Tibial nerve (tissue), 4 donors: ENCODE results near the gene ARHGEF19. TPM values are rescaled to one million over a fixed set of nuclear protein-coding genes. Genes with fewer than 3 reads are reported as not detected.
"Not testable (repeated sequence)": the region's sequence is repeated elsewhere in the genome, so short reads cannot be mapped to it uniquely, and the experiment has no call there.

Source experiments
- DNase-seq, 2 donors: peaks; one replicate each; pipeline ENCODE4 v3.0.0-alpha.2; 2019; ENCODE audit warnings: low spot score in 2 of 2
- H3K27ac ChIP-seq, 4 donors: fragments of 200-600 bp; sonication (generic) in 3 of 4; one replicate each; pipeline ENCODE4 v1.5.1; 2017 to 2019; ENCODE audit warnings: mild to moderate bottlenecking in 1 of 4
- H3K27me3 ChIP-seq, 2 donors: fragments of 200-600 bp; sonication (generic) in 1 of 2; one replicate each; pipeline versions ENCODE4 v1.5.1 to v1.6.0; 2017 to 2019
- H3K36me3 ChIP-seq, 3 donors: fragments of 200-600 bp; sonication (generic); one replicate each; pipeline ENCODE4 v1.5.1; 2018 to 2019
- H3K4me1 ChIP-seq, 4 donors: fragments of 200-600 bp; sonication (generic) in 3 of 4; one replicate each; pipeline ENCODE4 v1.5.1; 2017 to 2019
- H3K4me3 ChIP-seq, 4 donors: fragments of 200-600 bp; sonication (generic) in 3 of 4; one replicate each; pipeline ENCODE4 v1.5.1; 2017 to 2019; ENCODE audit warnings: mild to moderate bottlenecking in 1 of 4, moderate library complexity in 1 of 4
- H3K9me3 ChIP-seq, 4 donors: fragments of 200-600 bp; sonication (generic) in 3 of 4; one replicate each; pipeline ENCODE4 v1.5.1; 2017 to 2019
- EP300 ChIP-seq, 2 donors: sonication (generic); formaldehyde crosslinking; IDR thresholded peaks; one replicate each; pipeline ENCODE4 v1.6.1; 2017; ENCODE audit warnings: antibody characterized with exemption in 2 of 2, mild to moderate bottlenecking in 1 of 2
- POLR2A ChIP-seq, 2 donors: fragments of 450-650 bp; IDR thresholded peaks; one replicate each; pipeline ENCODE4 v1.6.1; 2017; ENCODE audit warnings: antibody characterized with exemption in 2 of 2, mild to moderate bottlenecking in 2 of 2, moderate library complexity in 2 of 2
- WGBS, 2 donors: methylation state at CpG; one replicate each; pipeline ENCODE4 v1.1.5; 2018; 5-methylcytosine and 5-hydroxymethylcytosine counted together
- total RNA-seq, 4 donors: library from RNA; depleted of rRNA; stranded (reverse); fragments of >200 nt; gene quantifications; one replicate each; pipeline ENCODE4 v1.1.0, GENCODE V29; 2016
- TF ChIP-seq, protein P1 (sequence below), 5 experiments: fragments of 200-600 bp in 3 of 5; fragments of 450-650 bp in 2 of 5; sonication (generic) in 3 of 5; IDR thresholded peaks; one replicate each; pipeline ENCODE4 v1.5.1; 2016 to 2019; ENCODE audit warnings: antibody characterized with exemption in 5 of 5, mild to moderate bottlenecking in 3 of 5, moderate library complexity in 2 of 5

The ARHGEF19 gene
- total RNA-seq, 4 donors from 2014 or later: 7.8 to 19.3 (median 11.1) TPM

GRCh38 chr1:16247441-16247840 is 35.0 kb upstream of the ARHGEF19 start:
- DNase-seq: no peak
- WGBS, 2 donors: 68 to 81% methylated on average over 2 of the region's 2 CpGs
- TF ChIP-seq, protein P1, sequence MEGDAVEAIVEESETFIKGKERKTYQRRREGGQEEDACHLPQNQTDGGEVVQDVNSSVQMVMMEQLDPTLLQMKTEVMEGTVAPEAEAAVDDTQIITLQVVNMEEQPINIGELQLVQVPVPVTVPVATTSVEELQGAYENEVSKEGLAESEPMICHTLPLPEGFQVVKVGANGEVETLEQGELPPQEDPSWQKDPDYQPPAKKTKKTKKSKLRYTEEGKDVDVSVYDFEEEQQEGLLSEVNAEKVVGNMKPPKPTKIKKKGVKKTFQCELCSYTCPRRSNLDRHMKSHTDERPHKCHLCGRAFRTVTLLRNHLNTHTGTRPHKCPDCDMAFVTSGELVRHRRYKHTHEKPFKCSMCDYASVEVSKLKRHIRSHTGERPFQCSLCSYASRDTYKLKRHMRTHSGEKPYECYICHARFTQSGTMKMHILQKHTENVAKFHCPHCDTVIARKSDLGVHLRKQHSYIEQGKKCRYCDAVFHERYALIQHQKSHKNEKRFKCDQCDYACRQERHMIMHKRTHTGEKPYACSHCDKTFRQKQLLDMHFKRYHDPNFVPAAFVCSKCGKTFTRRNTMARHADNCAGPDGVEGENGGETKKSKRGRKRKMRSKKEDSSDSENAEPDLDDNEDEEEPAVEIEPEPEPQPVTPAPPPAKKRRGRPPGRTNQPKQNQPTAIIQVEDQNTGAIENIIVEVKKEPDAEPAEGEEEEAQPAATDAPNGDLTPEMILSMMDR (IDR thresholded peaks at IDR 0.05): no peak
- TF ChIP-seq EP300 (IDR thresholded peaks at IDR 0.05) (no peak), POLR2A (IDR thresholded peaks at IDR 0.05) (no peak)
- peaks cover 0 to 74% (median 43%) of the 10 kb centered on the region in 4 donors for H3K4me1 ChIP-seq
- no peak overlapping the region for H3K4me3 ChIP-seq
- H3K36me3 ChIP-seq: peaks cover 0 to 36% (median 0%) of the 10 kb centered on the region in 3 donors
- no peaks in the 10 kb centered on the region for H3K27me3 ChIP-seq
- no peaks in the 10 kb centered on the region for H3K9me3 ChIP-seq
- H3K27ac ChIP-seq: peak overlapping the region; percentile 4 to 90 (median 65)

DNA sequence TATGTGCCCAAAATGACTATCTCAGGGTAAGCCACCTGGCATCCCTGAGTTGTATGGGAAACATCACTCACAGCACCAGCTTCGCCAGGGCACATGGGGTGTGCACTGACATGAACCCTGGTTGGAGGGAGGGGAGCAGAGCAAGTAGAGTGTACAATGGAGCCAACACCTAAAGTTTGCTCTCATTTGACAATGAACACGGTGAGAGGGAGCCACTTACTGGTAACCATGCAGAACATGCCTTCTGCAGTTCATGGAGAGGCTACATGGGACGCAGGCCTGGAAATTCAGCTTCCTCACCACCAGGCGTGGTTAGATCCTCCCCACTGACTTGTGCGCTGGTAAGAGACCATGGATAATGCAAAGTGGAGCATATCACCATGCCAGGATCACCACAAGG is 34.5 kb upstream of the ARHGEF19 start:
- no peak overlapping the region for H3K4me3 ChIP-seq
- H3K27me3 ChIP-seq: no peaks in the 10 kb centered on the region
- TF ChIP-seq EP300 (IDR thresholded peaks at IDR 0.05) (no peak), POLR2A (IDR thresholded peaks at IDR 0.05) (no peak)
- TF ChIP-seq, protein P1 (IDR thresholded peaks at IDR 0.05): no peak
- no peaks in the 10 kb centered on the region for H3K9me3 ChIP-seq
- WGBS, 2 donors: 71 to 86% methylated on average over 5 of the region's 5 CpGs
- DNase-seq: no peak
- peaks cover 0 to 69% (median 42%) of the 10 kb centered on the region in 4 donors for H3K4me1 ChIP-seq
- peaks cover 0 to 31% (median 0%) of the 10 kb centered on the region in 3 donors for H3K36me3 ChIP-seq
- peak overlapping the region in 2 of 4 donors; percentile 82 to 90 for H3K27ac ChIP-seq

GRCh38 chr1:16246239-16246638 is 33.8 kb upstream of the ARHGEF19 start:
- peaks cover 0 to 24% (median 0%) of the 10 kb centered on the region in 3 donors for H3K36me3 ChIP-seq
- WGBS, 2 donors: 87 to 100% methylated on average over 1 of the region's 1 CpG

GRCh38 chr1:16245476-16246196 is 33.2 kb upstream of the ARHGEF19 start:
- Histone ChIP-seq H3K4me3 (no peak overlapping the region), H3K4me1 (peaks cover 0 to 57% (median 32%) of the 10 kb centered on the region in 4 donors), H3K9me3 (no peaks in the 10 kb centered on the region), H3K36me3 (peaks cover 0 to 19% (median 0%) of the 10 kb centered on the region in 3 donors), H3K27me3 (no peaks in the 10 kb centered on the region), H3K27ac (peak overlapping the region in 1 of 4 donors; percentile 90)
- WGBS, 2 donors: 82 to 91% methylated on average over 9 of the region's 9 CpGs
- no peak for TF ChIP-seq EP300 (IDR thresholded peaks at IDR 0.05)
- DNase-seq: no peak

More at GRCh38 chr1:16246239-16246638, 33.8 kb upstream of the ARHGEF19 start:
- H3K27me3 ChIP-seq, DNase-seq, H3K9me3 ChIP-seq, H3K4me3 ChIP-seq: not testable (repeated sequence)
- Histone ChIP-seq H3K27ac (peak overlapping the region in 2 of 4 donors; percentile 46 to 90), H3K4me1 (peaks cover 0 to 63% (median 38%) of the 10 kb centered on the region in 4 donors)

DNA sequence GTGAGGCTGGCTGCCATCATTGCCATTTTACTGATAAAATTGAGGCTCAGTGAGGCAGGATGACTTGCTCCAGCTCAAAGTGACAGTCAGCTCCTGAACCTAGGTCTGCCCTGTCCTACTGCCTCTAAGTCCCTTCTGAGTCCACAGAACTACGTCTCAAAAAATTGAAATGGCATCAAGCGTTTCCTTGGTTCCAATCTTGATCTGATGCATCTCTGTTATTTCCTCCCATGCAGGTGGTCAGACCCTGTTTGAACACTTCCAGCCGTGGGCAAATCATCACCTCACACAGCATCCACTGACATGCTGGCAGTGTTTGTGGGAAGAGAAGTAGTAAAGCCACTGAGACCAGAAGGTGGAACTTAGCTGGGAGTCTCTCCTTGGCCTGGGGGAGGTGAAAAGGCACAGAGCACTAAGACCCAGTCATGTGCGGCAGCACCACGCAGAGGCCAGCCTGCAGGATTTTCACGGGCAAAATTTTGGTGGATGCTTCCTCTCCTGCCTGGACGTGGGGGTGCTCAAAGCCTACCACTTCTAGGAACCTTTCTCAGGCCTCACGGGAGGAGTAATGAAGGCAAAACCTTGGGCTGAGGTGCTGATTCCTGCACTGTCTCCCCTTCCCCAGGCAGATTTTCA is 32.3 kb upstream of the ARHGEF19 start:
- H3K27ac ChIP-seq: peak overlapping the region in 1 of 4 donors; percentile 90
- H3K36me3 ChIP-seq: peaks cover 0 to 19% (median 0%) of the 10 kb centered on the region in 3 donors
- WGBS, 2 donors: 66 to 77% methylated on average over 8 of the region's 8 CpGs
- TF ChIP-seq POLR2A (IDR thresholded peaks at IDR 0.05) (no peak), EP300 (IDR thresholded peaks at IDR 0.05) (no peak)
- TF ChIP-seq, protein P1 (IDR thresholded peaks at IDR 0.05): peak in 2 of 5 experiments; percentile 5 to 6
- DNase-seq: no peak
- H3K27me3 ChIP-seq: no peaks in the 10 kb centered on the region
- peaks cover 0 to 48% (median 28%) of the 10 kb centered on the region in 4 donors for H3K4me1 ChIP-seq
- H3K4me3 ChIP-seq: no peak overlapping the region
- no peaks in the 10 kb centered on the region for H3K9me3 ChIP-seq
